Activated naive CD8-positive, alpha-beta T cell (primary cell): ENCODE data around the gene IMMP2L.

Experiments used
- H3K27ac Mint-ChIP-seq: one replicate; pipeline ENCODE4 v1.8.0; 2021; ENCODE audit warnings: mixed read lengths
- H3K27me3 Mint-ChIP-seq: one replicate; pipeline ENCODE4 v1.8.0; 2021; ENCODE audit warnings: mixed read lengths
- H3K36me3 Mint-ChIP-seq: one replicate; pipeline ENCODE4 v1.8.0; 2021; ENCODE audit warnings: mixed read lengths
- H3K4me1 Mint-ChIP-seq: one replicate; pipeline ENCODE4 v1.8.0; 2021; ENCODE audit warnings: low read depth, mixed read lengths
- H3K4me3 Mint-ChIP-seq: one replicate; pipeline ENCODE4 v1.8.0; 2021; ENCODE audit warnings: mild to moderate bottlenecking, mixed read lengths
- H3K9me3 Mint-ChIP-seq: one replicate; pipeline ENCODE4 v1.8.0; 2021; ENCODE audit warnings: low read depth, mixed read lengths

IMMP2L gene

GRCh38 chr7:110880971-110881370, 681.3 kb downstream of the IMMP2L start:
- no peaks in the 10 kb centered on the region for H3K9me3 Mint-ChIP-seq
- H3K4me3 Mint-ChIP-seq: no peak overlapping the region
- no peaks in the 10 kb centered on the region for H3K27me3 Mint-ChIP-seq
- H3K36me3 Mint-ChIP-seq: peaks cover 2% of the 10 kb centered on the region
- no peak overlapping the region for H3K27ac Mint-ChIP-seq
- peaks cover 2% of the 10 kb centered on the region for H3K4me1 Mint-ChIP-seq

GRCh38 chr7:110877016-110877415, 685.3 kb downstream of the IMMP2L start:
- H3K4me3 Mint-ChIP-seq: no peak overlapping the region
- H3K9me3 Mint-ChIP-seq: no peaks in the 10 kb centered on the region
- H3K27me3 Mint-ChIP-seq: no peaks in the 10 kb centered on the region
- peaks cover 2% of the 10 kb centered on the region for H3K36me3 Mint-ChIP-seq
- no peak overlapping the region for H3K27ac Mint-ChIP-seq
- peaks cover 2% of the 10 kb centered on the region for H3K4me1 Mint-ChIP-seq

DNA sequence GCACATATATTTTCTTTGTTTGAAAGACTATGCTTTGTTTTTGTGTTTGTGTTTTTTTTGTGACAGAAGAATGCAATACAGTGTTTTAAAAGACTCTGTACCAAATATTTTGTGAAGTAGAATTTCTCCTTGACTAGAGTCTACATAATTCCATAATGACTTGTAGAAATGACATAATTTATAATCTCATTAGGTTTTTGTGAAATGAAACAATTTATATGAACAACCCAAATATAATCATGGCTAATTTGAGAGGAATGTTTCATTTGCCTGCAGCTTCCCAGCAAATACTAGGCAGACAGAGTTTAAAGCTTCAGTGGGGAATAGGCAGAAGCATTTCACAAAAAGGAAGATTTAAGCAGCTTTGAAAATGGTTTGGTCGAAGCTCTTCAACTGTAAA, 686.9 kb downstream of the IMMP2L start:
- H3K27ac Mint-ChIP-seq: no peak overlapping the region
- H3K36me3 Mint-ChIP-seq: peaks cover 2% of the 10 kb centered on the region
- peaks cover 2% of the 10 kb centered on the region for H3K4me1 Mint-ChIP-seq
- no peaks in the 10 kb centered on the region for H3K27me3 Mint-ChIP-seq
- H3K4me3 Mint-ChIP-seq: no peak overlapping the region
- no peaks in the 10 kb centered on the region for H3K9me3 Mint-ChIP-seq

GRCh38 chr7:110871856-110872255, 690.4 kb downstream of the IMMP2L start:
- no peak overlapping the region for H3K27ac Mint-ChIP-seq
- no peak overlapping the region for H3K4me3 Mint-ChIP-seq
- no peaks in the 10 kb centered on the region for H3K4me1 Mint-ChIP-seq
- H3K27me3 Mint-ChIP-seq: no peaks in the 10 kb centered on the region
- no peaks in the 10 kb centered on the region for H3K9me3 Mint-ChIP-seq
- H3K36me3 Mint-ChIP-seq: peaks cover 3% of the 10 kb centered on the region

GRCh38 chr7:110870926-110871325, 691.4 kb downstream of the IMMP2L start:
- Mint-ChIP-seq H3K27me3 (no peaks in the 10 kb centered on the region), H3K4me1 (no peaks in the 10 kb centered on the region), H3K36me3 (peaks cover 6% of the 10 kb centered on the region), H3K9me3 (peaks cover 3% of the 10 kb centered on the region), H3K4me3 (no peak overlapping the region), H3K27ac (no peak overlapping the region)

GRCh38 chr7:110868458-110868857, 693.8 kb downstream of the IMMP2L start:
- H3K9me3 Mint-ChIP-seq: peaks cover 3% of the 10 kb centered on the region
- H3K36me3 Mint-ChIP-seq: peaks cover 9% of the 10 kb centered on the region
- H3K4me3 Mint-ChIP-seq: no peak overlapping the region
- no peak overlapping the region for H3K27ac Mint-ChIP-seq
- H3K27me3 Mint-ChIP-seq: no peaks in the 10 kb centered on the region
- no peaks in the 10 kb centered on the region for H3K4me1 Mint-ChIP-seq

GRCh38 chr7:110867771-110868170, 694.5 kb downstream of the IMMP2L start:
- Mint-ChIP-seq H3K27me3 (no peaks in the 10 kb centered on the region), H3K9me3 (peaks cover 3% of the 10 kb centered on the region), H3K27ac (no peak overlapping the region), H3K4me1 (no peaks in the 10 kb centered on the region), H3K4me3 (no peak overlapping the region), H3K36me3 (peaks cover 11% of the 10 kb centered on the region)

GRCh38 chr7:110863258-110863657, 699.0 kb downstream of the IMMP2L start:
- Mint-ChIP-seq H3K27ac (no peak overlapping the region), H3K4me1 (no peaks in the 10 kb centered on the region), H3K9me3 (peaks cover 3% of the 10 kb centered on the region), H3K4me3 (no peak overlapping the region), H3K27me3 (no peaks in the 10 kb centered on the region), H3K36me3 (peaks cover 11% of the 10 kb centered on the region)

DNA sequence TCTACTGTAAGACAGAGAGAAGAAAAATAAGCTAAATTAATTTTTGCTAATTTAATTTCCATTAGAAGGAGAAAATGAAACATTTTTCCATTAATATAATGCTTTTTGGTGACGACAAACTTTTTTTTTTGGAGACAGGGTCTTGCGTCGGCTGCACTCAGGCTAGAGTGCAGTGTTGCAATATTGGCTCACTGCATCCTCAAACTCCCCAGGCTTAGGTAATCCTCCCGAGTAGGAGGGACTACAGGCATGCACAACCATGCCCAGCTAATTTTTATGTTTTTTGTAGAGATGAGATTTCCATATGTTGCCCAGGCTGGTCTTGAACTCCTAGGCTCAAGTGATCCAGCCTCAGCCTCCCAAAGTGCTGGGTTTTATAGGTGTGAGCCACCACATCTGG, 701.1 kb downstream of the IMMP2L start:
- Mint-ChIP-seq H3K27ac (no peak overlapping the region), H3K36me3 (peaks cover 8% of the 10 kb centered on the region), H3K4me1 (no peaks in the 10 kb centered on the region), H3K27me3 (no peaks in the 10 kb centered on the region), H3K4me3 (no peak overlapping the region), H3K9me3 (no peaks in the 10 kb centered on the region)

- Mint-ChIP-seq H3K4me1 (no peaks in the 10 kb centered on the region), H3K27ac (no peak overlapping the region), H3K27me3 (no peaks in the 10 kb centered on the region), H3K9me3 (no peaks in the 10 kb centered on the region), H3K4me3 (no peak overlapping the region), H3K36me3 (no peaks in the 10 kb centered on the region)
These were observed 705.2 kb downstream of the IMMP2L start for GRCh38 chr7:110857106-110857505.

- Mint-ChIP-seq H3K27me3 (no peaks in the 10 kb centered on the region), H3K9me3 (no peaks in the 10 kb centered on the region), H3K4me3 (no peak overlapping the region), H3K4me1 (no peaks in the 10 kb centered on the region), H3K27ac (no peak overlapping the region), H3K36me3 (no peaks in the 10 kb centered on the region)
These were observed 705.6 kb downstream of the IMMP2L start for GRCh38 chr7:110856704-110857103.

DNA sequence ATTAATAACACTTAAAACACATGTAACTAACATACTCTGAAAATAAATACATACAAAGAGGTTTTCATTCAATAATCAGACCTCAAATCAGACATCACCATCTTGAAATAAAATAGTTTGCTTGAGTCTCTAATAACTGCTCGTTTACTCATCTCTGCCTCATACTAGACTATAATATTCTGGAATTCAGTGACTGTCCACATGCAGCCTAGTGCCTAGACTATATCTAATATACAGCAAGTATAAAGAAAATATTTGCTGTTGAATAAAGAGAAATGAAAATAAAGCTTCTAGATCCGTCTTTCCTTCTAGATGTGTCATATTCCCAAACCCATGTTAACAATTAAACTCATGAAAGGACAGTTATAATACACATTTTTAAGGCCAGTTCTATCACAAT, 707.6 kb downstream of the IMMP2L start:
- no peaks in the 10 kb centered on the region for H3K4me1 Mint-ChIP-seq
- H3K36me3 Mint-ChIP-seq: no peaks in the 10 kb centered on the region
- H3K27ac Mint-ChIP-seq: no peak overlapping the region
- no peak overlapping the region for H3K4me3 Mint-ChIP-seq
- H3K27me3 Mint-ChIP-seq: no peaks in the 10 kb centered on the region
- no peaks in the 10 kb centered on the region for H3K9me3 Mint-ChIP-seq

DNA sequence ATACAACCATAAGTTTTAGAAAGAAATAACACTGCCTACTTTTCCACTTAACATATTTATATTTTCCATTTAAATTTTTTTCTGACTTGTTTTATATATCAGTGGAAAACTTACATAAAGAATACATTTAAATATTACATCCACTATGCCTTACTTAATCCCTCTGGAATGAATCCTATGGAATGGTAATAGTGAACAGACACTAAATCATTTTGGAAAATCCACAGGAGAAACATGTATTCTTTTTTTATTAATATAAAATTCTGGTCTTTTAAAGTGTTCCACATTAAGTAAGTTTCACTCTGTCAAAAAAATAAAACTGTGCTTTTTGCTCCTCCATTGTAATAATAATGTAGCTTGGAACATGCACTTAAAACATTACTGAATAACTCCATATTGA, 708.1 kb downstream of the IMMP2L start:
- Mint-ChIP-seq H3K27ac (no peak overlapping the region), H3K27me3 (no peaks in the 10 kb centered on the region), H3K9me3 (no peaks in the 10 kb centered on the region), H3K36me3 (no peaks in the 10 kb centered on the region), H3K4me1 (no peaks in the 10 kb centered on the region), H3K4me3 (no peak overlapping the region)

DNA sequence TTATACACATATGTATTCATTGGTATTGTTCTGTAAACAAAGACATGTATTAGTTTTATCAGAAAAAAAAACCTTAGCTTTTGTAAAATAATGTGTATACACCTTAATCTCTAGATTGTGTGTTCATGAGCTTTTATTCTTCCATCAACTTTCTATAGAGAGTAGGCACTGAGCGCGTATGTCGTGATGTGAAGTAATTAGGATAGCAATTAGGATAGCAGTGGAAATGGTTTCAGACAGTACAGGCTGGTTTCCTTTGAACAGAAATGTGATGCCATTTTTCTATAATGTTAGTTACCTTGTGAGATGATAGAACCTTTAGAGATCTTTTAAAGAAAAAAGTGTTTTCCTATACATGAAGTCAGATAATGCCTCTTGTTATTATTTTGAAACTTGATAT, 709.0 kb downstream of the IMMP2L start:
- Mint-ChIP-seq H3K36me3 (no peaks in the 10 kb centered on the region), H3K4me1 (no peaks in the 10 kb centered on the region), H3K4me3 (no peak overlapping the region), H3K27me3 (no peaks in the 10 kb centered on the region), H3K9me3 (no peaks in the 10 kb centered on the region), H3K27ac (no peak overlapping the region)

- no peaks in the 10 kb centered on the region for H3K36me3 Mint-ChIP-seq
- H3K4me1 Mint-ChIP-seq: no peaks in the 10 kb centered on the region
- no peaks in the 10 kb centered on the region for H3K9me3 Mint-ChIP-seq
- H3K4me3 Mint-ChIP-seq: no peak overlapping the region
- H3K27me3 Mint-ChIP-seq: no peaks in the 10 kb centered on the region
- no peak overlapping the region for H3K27ac Mint-ChIP-seq
These were observed 709.9 kb downstream of the IMMP2L start for GRCh38 chr7:110852156-110852940.

DNA sequence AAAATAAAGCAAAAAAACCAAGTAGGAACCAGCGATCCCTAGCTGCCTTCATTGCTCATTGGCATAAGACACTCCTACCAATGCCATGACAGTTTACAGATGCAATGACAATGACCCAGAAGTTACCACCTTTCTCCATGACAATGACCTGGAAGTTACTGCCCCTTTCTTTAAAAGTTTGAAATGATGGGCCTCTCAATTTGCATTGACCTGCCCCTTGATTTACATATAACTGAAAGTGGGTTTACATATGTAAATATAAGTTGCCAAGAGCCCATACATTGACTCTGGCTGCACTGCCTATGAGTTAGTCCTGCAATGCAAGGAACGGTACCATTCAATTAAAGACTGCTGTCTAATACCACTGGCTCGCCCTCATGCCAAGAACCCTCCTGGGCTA, 712.1 kb downstream of the IMMP2L start:
- Mint-ChIP-seq H3K27ac (no peak overlapping the region), H3K4me3 (no peak overlapping the region), H3K9me3 (no peaks in the 10 kb centered on the region), H3K27me3 (no peaks in the 10 kb centered on the region), H3K36me3 (peaks cover 4% of the 10 kb centered on the region), H3K4me1 (no peaks in the 10 kb centered on the region)
